NCI-H524 treated with DMSO at 0.1 percent for 48 hours (cell line): ENCODE measurements around the gene PRPF40B.
"Not testable (repeated sequence)": the region's sequence is repeated elsewhere in the genome, so short reads cannot be mapped to it uniquely, and the experiment has no call there.

Experiments used
- DNase-seq: peaks from one replicate; lab custom pipeline; 2025; lab: John Stamatoyannopoulos, UW

PRPF40B gene

GRCh38 chr12:49609059-49609874 lies 14.1 kb upstream of the PRPF40B start:
- DNase-seq, result no peak

GRCh38 chr12:49609875-49610154 lies 13.5 kb upstream of the PRPF40B start:
- no peak for DNase-seq

GRCh38 chr12:49610785-49611184 lies 12.6 kb upstream of the PRPF40B start:
- not testable (repeated sequence) for DNase-seq

- DNase-seq, result no peak
Observed at GRCh38 chr12:49612210-49612609, 11.2 kb upstream of the PRPF40B start.

- DNase-seq, result no peak
Observed at GRCh38 chr12:49615725-49616124, 7.6 kb upstream of the PRPF40B start.

- no peak for DNase-seq
Observed at GRCh38 chr12:49616533-49617219, 6.7 kb upstream of the PRPF40B start.

GRCh38 chr12:49618576-49618975 lies 4.8 kb upstream of the PRPF40B start:
- no peak for DNase-seq

GRCh38 chr12:49619286-49619685 lies 4.1 kb upstream of the PRPF40B start:
- DNase-seq, result no peak

- no peak for DNase-seq
Observed at GRCh38 chr12:49621651-49622500, 1.5 kb upstream of the PRPF40B start.

GRCh38 chr12:49622501-49623141 lies 740 bp upstream of the PRPF40B start:
- no peak for DNase-seq

GRCh38 chr12:49624921-49625577 lies 1.7 kb downstream of the PRPF40B start:
- no peak for DNase-seq

GRCh38 chr12:49626169-49626835 lies 2.9 kb downstream of the PRPF40B start:
- no peak for DNase-seq

- DNase-seq, result no peak
Observed at GRCh38 chr12:49626836-49627235, 3.5 kb downstream of the PRPF40B start.

- no peak for DNase-seq
Observed at GRCh38 chr12:49627752-49628360, 4.5 kb downstream of the PRPF40B start.

- no peak for DNase-seq
Observed at GRCh38 chr12:49631336-49631907, 8.1 kb downstream of the PRPF40B start.

- no peak for DNase-seq
Observed at GRCh38 chr12:49632401-49632800, 9.0 kb downstream of the PRPF40B start.

GRCh38 chr12:49632986-49633702 lies 9.8 kb downstream of the PRPF40B start:
- DNase-seq, result no peak

GRCh38 chr12:49633703-49634345 lies 10.5 kb downstream of the PRPF40B start:
- DNase-seq, result no peak

- DNase-seq, result no peak
Observed at GRCh38 chr12:49635036-49635435, 11.7 kb downstream of the PRPF40B start.
